Measurements from ENCODE around the gene SEMA4B.
"Not testable (repeated sequence)": the region's sequence is repeated elsewhere in the genome, so short reads cannot be mapped to it uniquely, and the experiment has no call there.

Gene SEMA4B

GRCh38 chr15:90230071-90230494, 29.0 kb downstream of the SEMA4B start:
- no peak for DNase-seq

GRCh38 chr15:90230610-90231009, 29.5 kb downstream of the SEMA4B start:
- no peak for DNase-seq

GRCh38 chr15:90231028-90232017, 30.2 kb downstream of the SEMA4B start:
- DNase-seq = no peak

- no peak for DNase-seq
These were observed 31.1 kb downstream of the SEMA4B start for GRCh38 chr15:90232196-90232595.

GRCh38 chr15:90232941-90233386, 31.8 kb downstream of the SEMA4B start:
- DNase-seq = no peak

GRCh38 chr15:90233387-90234095, 32.4 kb downstream of the SEMA4B start, which contains the start of gene CIB1:
TSS of gene CIB1 (minus strand) at chr15:90233941. CDS start at chr15:90233885, 56 bp downstream.
- peak; percentile 96 for DNase-seq

- no peak for DNase-seq
These were observed 33.2 kb downstream of the SEMA4B start, which contains the start of gene GDPGP1 for GRCh38 chr15:90234096-90234988. TSS of gene GDPGP1 (plus strand) at chr15:90234209. CDS start at chr15:90240909, 6,700 bp downstream.

GRCh38 chr15:90239371-90239770, 38.2 kb downstream of the SEMA4B start:
- DNase-seq = peak; percentile 56

GRCh38 chr15:90240856-90241255, 39.7 kb downstream of the SEMA4B start:
- DNase-seq = no peak

GRCh38 chr15:90241343-90242192, 40.4 kb downstream of the SEMA4B start:
- DNase-seq = peak; percentile 31

GRCh38 chr15:90243943-90244639, 43.0 kb downstream of the SEMA4B start:
- DNase-seq = no peak

GRCh38 chr15:90248789-90249202, 47.7 kb downstream of the SEMA4B start:
- peak; percentile 18 for DNase-seq

- peak; percentile 90 for DNase-seq
These were observed 48.2 kb downstream of the SEMA4B start, which contains the start of gene TTLL13 for GRCh38 chr15:90249203-90249863. TSS of gene TTLL13 (plus strand) at chr15:90249556. CDS start at chr15:90250631, 1,075 bp downstream.

- no peak for DNase-seq
These were observed 56.6 kb downstream of the SEMA4B start for GRCh38 chr15:90257776-90258175.

- no peak for DNase-seq
These were observed 58.4 kb downstream of the SEMA4B start for GRCh38 chr15:90259524-90259923.

- DNase-seq = not testable (repeated sequence)
These were observed 59.6 kb downstream of the SEMA4B start for GRCh38 chr15:90260731-90261130.

GRCh38 chr15:90261811-90262210, 60.7 kb downstream of the SEMA4B start:
- DNase-seq = no peak

GRCh38 chr15:90262426-90262825, 61.3 kb downstream of the SEMA4B start:
- DNase-seq = no peak

- DNase-seq = peak; percentile 16
These were observed 63.5 kb downstream of the SEMA4B start for GRCh38 chr15:90264671-90265070.
